PC-9 (cell line): ENCODE results near the gene INHBE. TPM values are rescaled to one million over a fixed set of nuclear protein-coding genes. Genes with fewer than 3 reads are reported as not detected.

ENCODE experiments used
- BruUV-seq: library from RNA; stranded (reverse); fragments of 400-500 nt; replicated peaks from 2 replicates; lab custom pipeline; 2021; lab: Mats Ljungman, UMichigan
- CTCF ChIA-PET: fragments of 300-600 bp; sonication (Branson Sonifier 250); formaldehyde crosslinking; loops from one replicate; lab custom pipeline; 2022; ENCODE audit warnings: antibody characterized with exemption; lab: Charles Lee
- POLR2A ChIA-PET: fragments of 300-600 bp; sonication (Branson Sonifier 250); formaldehyde crosslinking; loops from one replicate; lab custom pipeline; 2022; ENCODE audit warnings: antibody characterized with exemption; ENCODE audit not compliant: unreplicated experiment; lab: Charles Lee
- DNase-seq, 2 experiments: peaks; one replicate each; pipeline versions ENCODE4 v3.0.0 to v3.0.0-alpha.2; 2015 to 2022; ENCODE audit warnings: mixed read lengths in 1 of 2
- H2AFZ ChIP-seq: fragments of 200-600 bp; sonication (generic); 2 replicates; pipeline ENCODE4 v1.8.1; 2017; ENCODE audit warnings: antibody characterized with exemption
- H3F3A ChIP-seq: fragments of 200-600 bp; sonication (generic); 2 replicates; pipeline ENCODE4 v1.8.1; 2017; ENCODE audit warnings: antibody characterized with exemption, mild to moderate bottlenecking, low read depth; ENCODE audit not compliant: insufficient read depth
- H3K27ac ChIP-seq: fragments of 200-600 bp; sonication (generic); 2 replicates; pipeline ENCODE4 v1.6.1; 2016; ENCODE audit warnings: mixed run types
- H3K27me3 ChIP-seq: fragments of 200-600 bp; sonication (generic); 2 replicates; pipeline ENCODE4 v1.6.1; 2016; ENCODE audit warnings: low read depth, mixed run types; ENCODE audit not compliant: insufficient read depth
- H3K36me3 ChIP-seq: fragments of 200-600 bp; sonication (generic); 2 replicates; pipeline ENCODE4 v1.6.1; 2016; ENCODE audit warnings: low read depth, mixed run types
- H3K4me1 ChIP-seq: fragments of 200-600 bp; sonication (generic); replicated peaks from 2 replicates; pipeline ENCODE4 v1.6.1; 2016; ENCODE audit warnings: mixed run types; ENCODE audit not compliant: insufficient read depth
- H3K4me2 ChIP-seq: fragments of 200-600 bp; sonication (generic); 2 replicates; pipeline ENCODE4 v1.6.1; 2017; ENCODE audit warnings: mixed run types
- H3K4me3 ChIP-seq: fragments of 200-600 bp; sonication (generic); 2 replicates; pipeline ENCODE4 v1.6.1; 2016; ENCODE audit warnings: mixed run types
- H3K79me2 ChIP-seq: fragments of 200-600 bp; sonication (generic); 2 replicates; pipeline ENCODE4 v1.6.1; 2017; ENCODE audit warnings: low read depth, mixed run types
- H3K9me2 ChIP-seq: fragments of 200-600 bp; sonication (generic); 2 replicates; pipeline ENCODE4 v1.8.1; 2017; ENCODE audit warnings: mild to moderate bottlenecking; ENCODE audit not compliant: insufficient read depth
- H3K9me3 ChIP-seq: fragments of 200-600 bp; sonication (generic); 2 replicates; pipeline ENCODE4 v1.8.1; 2016; ENCODE audit warnings: low read depth; ENCODE audit not compliant: insufficient read depth
- H4K20me1 ChIP-seq: fragments of 200-600 bp; sonication (generic); 2 replicates; pipeline ENCODE4 v1.8.1; 2017; ENCODE audit not compliant: insufficient read depth
- CTCF ChIP-seq: fragments of 200-600 bp; sonication (generic); conservative IDR thresholded peaks from 2 replicates; pipeline ENCODE4 v1.6.1; 2017; ENCODE audit warnings: mixed run types, antibody characterized with exemption, mild to moderate bottlenecking, moderate library complexity
- EZH2 ChIP-seq: fragments of 200-600 bp; sonication (generic); IDR thresholded peaks from 2 replicates; pipeline ENCODE4 v1.8.0; 2017; ENCODE audit warnings: antibody characterized with exemption, low read depth
- intact Hi-C: fragments of 100-400 bp; cut with micrococcal nuclease; formaldehyde crosslinking; loops from one replicate; pipeline ENCODE4 v1.10.0; 2022; ENCODE audit not compliant: unreplicated experiment
- total RNA-seq: library from RNA; stranded (reverse); gene quantifications from 2 replicates; pipeline ENCODE4 v1.2.3, GENCODE V29; 2021

INHBE gene
- total RNA-seq, 1 experiment from 2014 or later, result 0.90 TPM

GRCh38 chr12:57497223-57498131, 42.4 kb downstream of the INHBE start:
- no TSS peak for BruUV-seq
- Histone ChIP-seq H3K79me2 (0 out of 2 replicates have a peak, but pooled peaks cover 8% of the 10 kb centered on the region), H3K27me3 (no peaks in the 10 kb centered on the region), H3F3A (peaks cover 14% of the 10 kb centered on the region; the same call in 1 of the 2 replicates), H2AFZ (no peak overlapping the region), H3K9me2 (no peaks in the 10 kb centered on the region), H3K36me3 (peaks cover 44% of the 10 kb centered on the region), H3K9me3 (no peaks in the 10 kb centered on the region), H4K20me1 (peaks cover 63% of the 10 kb centered on the region), H3K4me1 (no peaks in the 10 kb centered on the region), H3K4me3 (no peak overlapping the region), H3K4me2 (no peak overlapping the region), H3K27ac (no peak overlapping the region)
- ChIA-PET POLR2A (interaction anchor here (0.7 kb wide), 1 partner anchor 20 kb away, joined by 4 read pairs; no protein-coding TSS in a partner anchor), CTCF (interaction anchor here (0.6 kb wide), 1 partner anchor 26 kb away, joined by 4 read pairs; no protein-coding TSS in a partner anchor)
- DNase-seq, result no peak
- intact Hi-C loops, result no loop called here
- TF ChIP-seq EZH2, result no peak
- TF ChIP-seq CTCF, result no peak

- Histone ChIP-seq H3K27me3 (no peaks in the 10 kb centered on the region), H3K4me2 (no peak overlapping the region), H3K27ac (no peak overlapping the region), H3K4me3 (no peak overlapping the region), H3K79me2 (0 out of 2 replicates have a peak, but pooled peaks cover 4% of the 10 kb centered on the region), H3K4me1 (no peaks in the 10 kb centered on the region), H3F3A (peaks cover 9% of the 10 kb centered on the region; the same call in 1 of the 2 replicates), H3K36me3 (peaks cover 44% of the 10 kb centered on the region), H3K9me2 (no peaks in the 10 kb centered on the region), H4K20me1 (peaks cover 57% of the 10 kb centered on the region), H2AFZ (no peak overlapping the region), H3K9me3 (no peaks in the 10 kb centered on the region)
- BruUV-seq, result no TSS peak
- TF ChIP-seq EZH2 (no peak), CTCF (no peak)
- DNase-seq, result no peak
- intact Hi-C loops, result no loop called here
- ChIA-PET CTCF (interaction anchor here (0.6 kb wide), 1 partner anchor 27 kb away, joined by 4 read pairs; no protein-coding TSS in a partner anchor), POLR2A (no interaction called here)
These were observed 43.0 kb downstream of the INHBE start for GRCh38 chr12:57498132-57498502.

GRCh38 chr12:57498571-57498970, 43.5 kb downstream of the INHBE start:
- POLR2A ChIA-PET, result no interaction called here
- BruUV-seq, result no TSS peak
- CTCF ChIA-PET, result no interaction called here

More at GRCh38 chr12:57498571-57498970, 43.5 kb downstream of the INHBE start:
- Histone ChIP-seq H3K79me2 (0 out of 2 replicates have a peak, but pooled peaks cover 4% of the 10 kb centered on the region), H3F3A (peaks cover 9% of the 10 kb centered on the region; the same call in 1 of the 2 replicates), H3K27ac (no peak overlapping the region), H3K9me2 (no peaks in the 10 kb centered on the region), H3K36me3 (peaks cover 44% of the 10 kb centered on the region), H2AFZ (no peak overlapping the region), H3K4me3 (no peak overlapping the region), H3K27me3 (no peaks in the 10 kb centered on the region), H3K4me2 (no peak overlapping the region), H3K4me1 (no peaks in the 10 kb centered on the region), H3K9me3 (no peaks in the 10 kb centered on the region), H4K20me1 (peaks cover 57% of the 10 kb centered on the region)
- intact Hi-C loops, result no loop called here
- no peak for DNase-seq
- TF ChIP-seq CTCF (no peak), EZH2 (no peak)
